ENCODE results near the gene EPB41. TPM values are rescaled to one million over a fixed set of nuclear protein-coding genes. Genes with fewer than 3 reads are reported as not detected.

The EPB41 gene
- total and polyA plus RNA-seq, 9 of the 15 experiments (the other 6 are each of a cell fraction or from before 2014, with no cell fraction given), result 3.7 to 213 (median 141) TPM

GRCh38 chr1:29124366-29125236 lies 210.2 kb downstream of the EPB41 start (continued):
- TF ChIP-seq DEAF1 (CRISPR knock-in tag; IDR thresholded peaks at IDR 0.05), result 0 out of 2 replicates have a peak, but pooled peaks have one; percentile 6
- 0 out of 2 replicates have a peak, but pooled peaks have one; percentile 25 for TF ChIP-seq ZNF143 (CRISPR knock-in tag; IDR thresholded peaks at IDR 0.05)
- TF ChIP-seq AFF4 (CRISPR knock-in tag; IDR thresholded peaks at IDR 0.05), result 0 out of 2 replicates have a peak, but pooled peaks have one; percentile 18
- TF ChIP-seq ZNF695 (CRISPR knock-in tag; IDR thresholded peaks at IDR 0.05), result no peak
- TF ChIP-seq ZZZ3 (IDR thresholded peaks at IDR 0.05), result no peak
- peak; percentile 91 for TF ChIP-seq ZFX (CRISPR knock-in tag; IDR thresholded peaks at IDR 0.05)
- peak; percentile 84 to 90 for TF ChIP-seq MAZ (CRISPR knock-in tag; conservative IDR thresholded peaks at IDR 0.05 in 1 of 2, IDR thresholded peaks at IDR 0.05 in 1 of 2)
- peak; percentile 63 for TF ChIP-seq FIP1L1 (IDR thresholded peaks at IDR 0.05; ENCODE audit: low read depth, low read length, poor library complexity, severe bottlenecking)
- TF ChIP-seq ZNF583 (CRISPR knock-in tag; IDR thresholded peaks at IDR 0.05), result no peak
- TF ChIP-seq USF1 (CRISPR knock-in tag; IDR thresholded peaks at IDR 0.05), result no peak
- peak; percentile 43; the same call in 1 of the 2 replicates for TF ChIP-seq GABPB1 (CRISPR knock-in tag; IDR thresholded peaks at IDR 0.05)
- no peak for TF ChIP-seq FOXM1 (IDR thresholded peaks at IDR 0.05; ENCODE audit: low read depth)
- peak; percentile 73 for TF ChIP-seq FOXM1 (CRISPR knock-in tag; IDR thresholded peaks at IDR 0.05; ENCODE audit: low read depth)
- no peak for TF ChIP-seq POLR3A (IDR thresholded peaks at IDR 0.05; ENCODE audit: borderline replicate concordance, extremely low read depth, insufficient read depth, insufficient read length)
- TF ChIP-seq HIVEP1 (CRISPR knock-in tag; IDR thresholded peaks at IDR 0.05), result no peak
- TF ChIP-seq MLLT1 (IDR thresholded peaks at IDR 0.05), result peak in 1 of 2 experiments; percentile 68; a peak in 2 of 4 replicates
- TF ChIP-seq MTA3 (IDR thresholded peaks at IDR 0.05; ENCODE audit: borderline replicate concordance), result 0 out of 2 replicates have a peak, but pooled peaks have one; percentile 23
- no peak for TF ChIP-seq PHF21A (IDR thresholded peaks at IDR 0.05; ENCODE audit: borderline replicate concordance, low read depth)
- no peak for TF ChIP-seq NFIX (CRISPR knock-in tag; IDR thresholded peaks at IDR 0.05; ENCODE audit: low read depth)
- TF ChIP-seq PHF20 (IDR thresholded peaks at IDR 0.05; ENCODE audit: partially characterized antibody), result peak; percentile 36
